Trophoblast cell (in vitro differentiated cells and primary cell): ENCODE results near the gene IL10RB.

Experiments used
- DNase-seq, 2 donors: peaks; one replicate each; pipeline ENCODE4 v3.0.0-alpha.2; 2016
- H2AFZ ChIP-seq: 2 replicates; pipeline ENCODE4 v1.6.1; 2013; ENCODE audit warnings: low read length, moderate library complexity, mild to moderate bottlenecking; ENCODE audit not compliant: insufficient read depth, poor library complexity
- H2AK5ac ChIP-seq: 2 replicates; pipeline ENCODE4 v1.6.1; 2013; ENCODE audit warnings: mild to moderate bottlenecking, low read length
- H2BK120ac ChIP-seq: 2 replicates; pipeline ENCODE4 v1.6.1; 2013; ENCODE audit warnings: low read length, mild to moderate bottlenecking, moderate library complexity; ENCODE audit not compliant: insufficient read depth, poor library complexity
- H2BK12ac ChIP-seq: 2 replicates; pipeline ENCODE4 v1.6.1; 2013; ENCODE audit warnings: mild to moderate bottlenecking, low read length, moderate library complexity
- H2BK5ac ChIP-seq: 2 replicates; pipeline ENCODE4 v1.6.1; 2013; ENCODE audit warnings: low read length, low read depth, moderate library complexity, mild to moderate bottlenecking; ENCODE audit not compliant: poor library complexity
- H3K14ac ChIP-seq: 2 replicates; pipeline ENCODE4 v1.6.1; 2013; ENCODE audit warnings: mild to moderate bottlenecking, low read length
- H3K18ac ChIP-seq: 2 replicates; pipeline ENCODE4 v1.6.1; 2013; ENCODE audit warnings: mild to moderate bottlenecking, low read length
- H3K23ac ChIP-seq: 2 replicates; pipeline ENCODE4 v1.6.1; 2013; ENCODE audit warnings: low read length
- H3K27ac ChIP-seq: 2 replicates; pipeline ENCODE4 v1.5.1; 2013; ENCODE audit warnings: low read depth, mild to moderate bottlenecking, inconsistent platforms, low read length, moderate library complexity
- H3K27me3 ChIP-seq: 2 replicates; pipeline ENCODE4 v1.6.1; 2013; ENCODE audit warnings: inconsistent platforms, mild to moderate bottlenecking, low read length, moderate library complexity; ENCODE audit not compliant: insufficient read depth
- H3K36me3 ChIP-seq, 2 experiments: 1 replicate in 1 of 2; 2 replicates in 1 of 2; pipeline ENCODE4 v1.6.1; 2013; ENCODE audit warnings: low read length in 2 of 2, mild to moderate bottlenecking in 2 of 2, moderate library complexity in 1 of 2; ENCODE audit not compliant: insufficient read depth in 2 of 2, control insufficient read depth in 1 of 2
- H3K4ac ChIP-seq: 2 replicates; pipeline ENCODE4 v1.6.1; 2013; ENCODE audit warnings: low read depth, mild to moderate bottlenecking, low read length, moderate library complexity
- H3K4me1 ChIP-seq, 2 experiments: 1 replicate in 1 of 2; 2 replicates in 1 of 2; pipeline ENCODE4 v1.6.1; 2013; ENCODE audit warnings: low read length in 2 of 2, mild to moderate bottlenecking in 2 of 2, moderate library complexity in 1 of 2; ENCODE audit not compliant: insufficient read depth in 2 of 2, control insufficient read depth in 1 of 2
- H3K4me2 ChIP-seq: 2 replicates; pipeline ENCODE4 v1.6.1; 2013; ENCODE audit warnings: inconsistent platforms, mild to moderate bottlenecking, low read length, moderate library complexity
- H3K4me3 ChIP-seq: 2 replicates; pipeline ENCODE4 v1.5.1; 2013; ENCODE audit warnings: mild to moderate bottlenecking, low read depth, low read length, inconsistent platforms
- H3K79me1 ChIP-seq: one replicate; pipeline ENCODE4 v1.6.1; 2013; ENCODE audit warnings: low read length
- H3K79me2 ChIP-seq: 2 replicates; pipeline ENCODE4 v1.6.1; 2013; ENCODE audit warnings: low read length, mild to moderate bottlenecking; ENCODE audit not compliant: control insufficient read depth, insufficient read depth, poor library complexity
- H3K9ac ChIP-seq: 2 replicates; pipeline ENCODE4 v1.6.1; 2013; ENCODE audit warnings: mild to moderate bottlenecking, low read length
- H3K9me3 ChIP-seq: 2 replicates; pipeline ENCODE4 v1.6.1; 2013; ENCODE audit warnings: low read depth, mild to moderate bottlenecking, control low read depth, inconsistent platforms, low read length; ENCODE audit not compliant: insufficient read depth
- H4K12ac ChIP-seq: 2 replicates; pipeline ENCODE4 v1.6.1; 2013; ENCODE audit warnings: low read depth, mild to moderate bottlenecking, low read length, moderate library complexity
- H4K8ac ChIP-seq: 2 replicates; pipeline ENCODE4 v1.6.1; 2013; ENCODE audit warnings: low read depth, mild to moderate bottlenecking, low read length, moderate library complexity
- H4K91ac ChIP-seq: one replicate; pipeline ENCODE4 v1.6.1; 2013; ENCODE audit warnings: low read depth, mild to moderate bottlenecking, low read length, moderate library complexity
- WGBS: extraction: QIAGEN DNeasy Blood & Tissue Kit; methylation state at CpG from one replicate; pipeline ENCODE4 v1.1.7; 2013; ENCODE audit warnings: missing lambda C conversion rate; ENCODE audit not compliant: insufficient read length, insufficient coverage; ENCODE audit errors: extremely low coverage; 5-methylcytosine and 5-hydroxymethylcytosine counted together

Gene IL10RB

DNA sequence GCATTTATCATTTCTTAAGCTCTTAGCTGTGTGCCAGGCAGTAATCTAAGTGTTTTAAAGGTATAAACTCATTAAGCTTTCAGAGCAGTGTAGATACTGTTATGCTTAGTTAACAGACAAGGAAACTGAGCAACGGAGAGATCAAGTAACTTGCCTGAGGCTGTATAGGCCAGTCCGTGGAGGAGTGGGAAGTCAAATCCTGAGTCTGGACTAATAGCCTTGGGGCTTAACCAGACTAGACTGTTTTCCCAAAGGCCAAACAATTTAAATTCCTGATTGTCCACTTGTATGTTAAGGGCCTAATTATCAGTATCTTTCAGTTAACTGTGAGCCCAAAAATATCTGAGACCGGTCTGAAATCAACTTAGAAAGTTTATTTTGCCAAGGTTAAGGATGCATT lies 61.2 kb downstream of the IL10RB start:
- H3K18ac ChIP-seq = no peak overlapping the region

DNA sequence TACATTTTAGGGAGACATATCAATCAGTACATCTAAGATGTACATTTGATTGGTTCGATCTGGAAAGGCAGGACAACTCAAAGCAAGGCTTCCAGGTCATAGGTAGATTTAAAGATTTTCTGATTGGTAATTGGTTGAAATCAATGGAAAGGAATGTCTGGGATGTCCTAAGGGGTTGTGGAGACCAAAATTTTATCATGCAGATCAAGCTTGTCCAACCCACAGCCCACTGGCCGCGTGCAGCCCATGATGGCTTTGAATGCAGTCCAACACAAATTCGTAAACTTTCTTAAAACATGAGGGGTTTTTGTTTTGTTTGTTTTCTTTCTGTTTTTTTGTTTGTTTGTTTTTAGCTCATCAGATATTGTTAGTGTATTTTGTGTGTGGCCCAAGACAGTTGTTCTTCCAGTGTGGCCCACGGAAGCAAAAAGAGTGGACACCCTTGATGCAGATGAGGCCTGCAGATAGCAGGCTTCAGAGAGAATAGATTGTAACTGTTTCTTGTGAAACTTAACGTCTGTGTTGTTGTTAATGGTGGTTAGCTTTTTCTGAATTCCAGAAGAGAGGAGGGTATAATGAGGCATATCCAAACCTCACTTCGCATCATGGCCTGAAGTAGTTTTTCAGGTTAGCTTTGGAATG lies 61.7 kb downstream of the IL10RB start:
- Histone ChIP-seq H2BK120ac (no peak overlapping the region), H2AK5ac (no peak overlapping the region), H3K4me1 (peaks cover 0 to 5% of the 10 kb centered on the region in 2 experiments), H2BK12ac (no peak overlapping the region), H3K4ac (no peak overlapping the region), H4K12ac (no peak overlapping the region), H3K79me2 (peaks cover 6% of the 10 kb centered on the region), H3K4me3 (no peak overlapping the region), H4K91ac (no peak overlapping the region), H3K79me1 (peaks cover 10% of the 10 kb centered on the region), H3K36me3 (peaks cover 4 to 12% of the 10 kb centered on the region in 2 experiments), H3K9me3 (peaks cover 8% of the 10 kb centered on the region), H3K18ac (no peak overlapping the region), H2BK5ac (no peak overlapping the region), H3K4me2 (no peak overlapping the region), H3K23ac (no peak overlapping the region), H2AFZ (no peak overlapping the region), H3K27me3 (no peaks in the 10 kb centered on the region), H3K14ac (no peak overlapping the region), H4K8ac (no peak overlapping the region), H3K27ac (no peak overlapping the region), H3K9ac (no peak overlapping the region)
- DNase-seq = peak; percentile 20 to 70
- no CpG with 5 or more reads among the region's 7 CpGs for WGBS

More for the DNA sequence above, 61.2 kb downstream of the IL10RB start:
- H4K91ac ChIP-seq = no peak overlapping the region
- H3K36me3 ChIP-seq = peaks cover 4 to 12% of the 10 kb centered on the region in 2 experiments
- WGBS = no CpG with 5 or more reads among the region's 3 CpGs
- H3K9ac ChIP-seq = no peak overlapping the region
- DNase-seq = peak; percentile 57 to 87
- H3K4me2 ChIP-seq = no peak overlapping the region
- H4K12ac ChIP-seq = no peak overlapping the region
- H4K8ac ChIP-seq = no peak overlapping the region
- no peaks in the 10 kb centered on the region for H3K27me3 ChIP-seq
- H2AK5ac ChIP-seq = no peak overlapping the region
- no peak overlapping the region for H3K14ac ChIP-seq
- H3K23ac ChIP-seq = no peak overlapping the region
- peaks cover 6% of the 10 kb centered on the region for H3K79me2 ChIP-seq
- no peak overlapping the region for H3K4me3 ChIP-seq
- no peak overlapping the region for H2AFZ ChIP-seq
- H2BK5ac ChIP-seq = no peak overlapping the region
- no peak overlapping the region for H3K27ac ChIP-seq
- peaks cover 10% of the 10 kb centered on the region for H3K79me1 ChIP-seq
- H3K9me3 ChIP-seq = peaks cover 8% of the 10 kb centered on the region
- no peak overlapping the region for H2BK12ac ChIP-seq
- H2BK120ac ChIP-seq = no peak overlapping the region
- peaks cover 0 to 5% of the 10 kb centered on the region in 2 experiments for H3K4me1 ChIP-seq
- no peak overlapping the region for H3K4ac ChIP-seq

DNA sequence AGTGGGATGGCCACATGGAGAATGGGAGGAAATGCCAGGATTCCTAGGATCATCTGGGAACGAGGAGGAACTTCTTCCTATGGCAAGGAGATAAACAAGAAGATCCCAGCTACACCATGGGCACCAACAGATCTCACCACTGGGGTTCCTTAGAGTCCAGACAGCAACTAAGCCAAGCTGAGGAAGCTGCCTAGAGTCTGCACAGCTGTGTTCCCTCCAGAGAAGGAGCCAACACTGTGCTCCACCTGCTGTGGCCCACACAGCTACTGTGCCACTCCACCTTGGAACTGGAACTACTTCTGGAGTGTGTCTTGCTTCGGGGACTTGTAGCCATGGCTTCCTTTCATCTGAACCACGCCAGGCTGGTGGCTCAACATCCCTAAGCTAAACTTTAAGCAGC lies 64.6 kb downstream of the IL10RB start:
- Histone ChIP-seq H2AFZ (no peak overlapping the region), H3K4ac (no peak overlapping the region), H4K8ac (no peak overlapping the region)

DNA sequence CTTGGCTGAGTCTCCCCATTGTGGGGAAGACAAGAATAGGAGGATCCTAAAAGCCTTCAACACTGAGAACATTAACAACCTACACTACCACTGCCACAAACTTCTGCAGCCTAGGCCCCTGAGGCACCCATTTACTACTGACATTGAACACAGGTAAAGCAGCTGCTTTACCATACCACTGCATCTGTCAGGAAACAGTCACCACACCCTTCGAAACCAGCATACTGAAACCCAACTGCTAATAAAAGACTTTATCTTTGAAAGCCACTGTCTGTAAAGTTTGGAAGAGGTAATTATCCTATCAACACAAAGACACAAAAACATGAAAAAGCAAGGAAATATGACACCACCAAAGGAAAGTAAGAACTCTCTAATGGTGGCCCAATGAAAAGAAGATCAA lies 66.0 kb downstream of the IL10RB start:
- Histone ChIP-seq H3K4me1 (peaks cover 0 to 5% of the 10 kb centered on the region in 2 experiments), H3K79me1 (no peaks in the 10 kb centered on the region), H2BK5ac (no peak overlapping the region), H3K36me3 (peaks cover 6 to 14% of the 10 kb centered on the region in 2 experiments), H2BK12ac (no peak overlapping the region), H4K91ac (no peak overlapping the region), H3K23ac (no peak overlapping the region), H3K27me3 (no peaks in the 10 kb centered on the region), H2AK5ac (no peak overlapping the region), H3K9me3 (peaks cover 9% of the 10 kb centered on the region), H4K12ac (no peak overlapping the region), H3K4me2 (no peak overlapping the region), H2AFZ (no peak overlapping the region), H3K79me2 (no peaks in the 10 kb centered on the region), H4K8ac (no peak overlapping the region), H2BK120ac (no peak overlapping the region), H3K14ac (no peak overlapping the region), H3K27ac (no peak overlapping the region), H3K4ac (peak overlapping the region; percentile 32), H3K18ac (no peak overlapping the region), H3K9ac (no peak overlapping the region), H3K4me3 (no peak overlapping the region)
- no peak for DNase-seq
- WGBS = no CpG with 5 or more reads among the region's 1 CpG

More for the DNA sequence above, 64.6 kb downstream of the IL10RB start:
- H3K27me3 ChIP-seq = no peaks in the 10 kb centered on the region
- DNase-seq = no peak
- no peak overlapping the region for H3K4me2 ChIP-seq
- no peak overlapping the region for H3K9ac ChIP-seq
- H2BK5ac ChIP-seq = no peak overlapping the region
- no peak overlapping the region for H2BK12ac ChIP-seq
- H3K14ac ChIP-seq = no peak overlapping the region
- peaks cover 9% of the 10 kb centered on the region for H3K9me3 ChIP-seq
- no CpG with 5 or more reads among the region's 3 CpGs for WGBS
- no peak overlapping the region for H2BK120ac ChIP-seq
- no peak overlapping the region for H4K91ac ChIP-seq
- no peak overlapping the region for H3K18ac ChIP-seq
- H3K4me1 ChIP-seq = peaks cover 0 to 5% of the 10 kb centered on the region in 2 experiments
- H4K12ac ChIP-seq = no peak overlapping the region
- no peaks in the 10 kb centered on the region for H3K79me1 ChIP-seq
- H3K23ac ChIP-seq = peak overlapping the region; percentile 5
- H2AK5ac ChIP-seq = no peak overlapping the region
- H3K36me3 ChIP-seq = peaks cover 4 to 14% of the 10 kb centered on the region in 2 experiments
- H3K79me2 ChIP-seq = no peaks in the 10 kb centered on the region
- H3K27ac ChIP-seq = no peak overlapping the region
- no peak overlapping the region for H3K4me3 ChIP-seq
